Astrocyte (in vitro differentiated cells and primary cell): ENCODE results near the gene OR6B1. TPM values are rescaled to one million over a fixed set of nuclear protein-coding genes. Genes with fewer than 3 reads are reported as not detected.

Experiments used
- DNase-seq: peaks from one replicate; pipeline ENCODE4 v3.0.0-alpha.2; 2010; ENCODE audit warnings: low read depth
- FAIRE-seq: peaks from 2 replicates; lab custom pipeline; 2011; peaks lifted over from hg19 to GRCh38; lab: Jason Lieb, UNC
- H2AFZ ChIP-seq: 2 replicates; pipeline ENCODE4 v1.6.0; 2012; ENCODE audit warnings: low read depth, low read length, inconsistent platforms
- H3K27ac ChIP-seq: 2 replicates; pipeline ENCODE4 v1.5.1; 2011; ENCODE audit warnings: low read depth, low read length, inconsistent platforms
- H3K27me3 ChIP-seq: 2 replicates; pipeline ENCODE4 v1.6.0; 2011; ENCODE audit warnings: low read length, inconsistent platforms; ENCODE audit not compliant: insufficient read depth
- H3K36me3 ChIP-seq: 2 replicates; pipeline ENCODE4 v1.5.1; 2011; ENCODE audit warnings: low read length, inconsistent platforms; ENCODE audit not compliant: insufficient read depth
- H3K4me1 ChIP-seq: 2 replicates; pipeline ENCODE4 v1.5.1; 2011; ENCODE audit warnings: low read length, inconsistent platforms; ENCODE audit not compliant: insufficient read depth
- H3K4me2 ChIP-seq: 2 replicates; pipeline ENCODE4 v1.6.0; 2012; ENCODE audit warnings: low read length, inconsistent platforms
- H3K4me3 ChIP-seq: 2 replicates; pipeline ENCODE4 v1.5.1; 2011; ENCODE audit warnings: low read depth, mild to moderate bottlenecking, low read length, inconsistent platforms; ENCODE audit not compliant: insufficient read depth
- H3K79me2 ChIP-seq: 2 replicates; pipeline ENCODE4 v1.6.0; 2012; ENCODE audit warnings: mild to moderate bottlenecking, low read length, inconsistent platforms; ENCODE audit not compliant: insufficient read depth
- H3K9ac ChIP-seq: 2 replicates; pipeline ENCODE4 v1.6.0; 2012; ENCODE audit warnings: mild to moderate bottlenecking, low read length, inconsistent platforms
- H3K9me3 ChIP-seq: 2 replicates; pipeline ENCODE4 v1.5.1; 2012; ENCODE audit warnings: low read depth, mild to moderate bottlenecking, low read length, inconsistent platforms; ENCODE audit not compliant: insufficient read depth
- H4K20me1 ChIP-seq: 2 replicates; pipeline ENCODE4 v1.6.0; 2012; ENCODE audit warnings: low read length, inconsistent platforms; ENCODE audit not compliant: insufficient read depth
- H3K27ac Mint-ChIP-seq: one replicate; pipeline ENCODE4 v1.8.0; 2021; ENCODE audit warnings: mild to moderate bottlenecking, mixed read lengths; ENCODE audit not compliant: unreplicated experiment
- H3K27me3 Mint-ChIP-seq: one replicate; pipeline ENCODE4 v1.8.0; 2021; ENCODE audit warnings: low read depth, mixed read lengths; ENCODE audit not compliant: unreplicated experiment
- H3K36me3 Mint-ChIP-seq: one replicate; pipeline ENCODE4 v1.8.0; 2021; ENCODE audit warnings: low read depth, mixed read lengths; ENCODE audit not compliant: unreplicated experiment
- H3K4me1 Mint-ChIP-seq: one replicate; pipeline ENCODE4 v1.8.0; 2021; ENCODE audit warnings: low read depth, mixed read lengths; ENCODE audit not compliant: unreplicated experiment
- H3K4me3 Mint-ChIP-seq: one replicate; pipeline ENCODE4 v1.8.0; 2021; ENCODE audit warnings: mild to moderate bottlenecking, moderate library complexity, mixed read lengths; ENCODE audit not compliant: unreplicated experiment
- H3K9me3 Mint-ChIP-seq: one replicate; pipeline ENCODE4 v1.8.0; 2021; ENCODE audit warnings: mild to moderate bottlenecking, mixed read lengths; ENCODE audit not compliant: unreplicated experiment
- CTCF ChIP-seq: IDR thresholded peaks from 2 replicates; pipeline ENCODE4 v1.5.1; 2011; ENCODE audit warnings: low read depth, mild to moderate bottlenecking, inconsistent platforms, low read length, moderate library complexity; ENCODE audit not compliant: insufficient read depth
- EZH2 ChIP-seq: IDR thresholded peaks from 2 replicates; pipeline ENCODE4 v1.6.1; 2012; ENCODE audit warnings: mild to moderate bottlenecking, low read length, inconsistent platforms; ENCODE audit not compliant: insufficient read depth
- total RNA-seq: library from RNA; stranded (reverse); gene quantifications from 2 replicates; pipeline ENCODE4 v1.2.1, GENCODE V29; 2021

Gene OR6B1
- total RNA-seq, 1 donor from 2014 or later, result not detected

GRCh38 chr7:144032985-144033709, 33.0 kb downstream of the OR6B1 start:
- H3K4me1 ChIP-seq, result no peaks in the 10 kb centered on the region
- no peak overlapping the region for H3K4me3 ChIP-seq
- H4K20me1 ChIP-seq, result no peaks in the 10 kb centered on the region
- no peak overlapping the region for H3K27ac ChIP-seq
- H3K4me3 Mint-ChIP-seq, result no peak overlapping the region
- H3K36me3 Mint-ChIP-seq, result no peaks in the 10 kb centered on the region
- no peaks in the 10 kb centered on the region for H3K79me2 ChIP-seq
- FAIRE-seq (no peak), DNase-seq (no peak)
- no peak overlapping the region for H3K27ac Mint-ChIP-seq
- no peaks in the 10 kb centered on the region for H3K27me3 ChIP-seq
- no peaks in the 10 kb centered on the region for H3K27me3 Mint-ChIP-seq
- no peaks in the 10 kb centered on the region for H3K9me3 ChIP-seq
- H3K4me2 ChIP-seq, result no peak overlapping the region
- no peaks in the 10 kb centered on the region for H3K36me3 ChIP-seq
- H3K9ac ChIP-seq, result no peak overlapping the region
- no peak overlapping the region for H2AFZ ChIP-seq
- H3K4me1 Mint-ChIP-seq, result peaks cover 4% of the 10 kb centered on the region
- TF ChIP-seq EZH2 (no peak), CTCF (no peak)
- H3K9me3 Mint-ChIP-seq, result no peaks in the 10 kb centered on the region

- H4K20me1 ChIP-seq, result no peaks in the 10 kb centered on the region
- no peak overlapping the region for H2AFZ ChIP-seq
- no peak for FAIRE-seq
- Mint-ChIP-seq H3K27ac (no peak overlapping the region), H3K4me1 (peaks cover 4% of the 10 kb centered on the region), H3K9me3 (no peaks in the 10 kb centered on the region), H3K36me3 (no peaks in the 10 kb centered on the region), H3K27me3 (no peaks in the 10 kb centered on the region), H3K4me3 (no peak overlapping the region)
- no peaks in the 10 kb centered on the region for H3K4me1 ChIP-seq
- H3K9me3 ChIP-seq, result no peaks in the 10 kb centered on the region
- no peak overlapping the region for H3K4me2 ChIP-seq
- no peak overlapping the region for H3K9ac ChIP-seq
- DNase-seq, result no peak
- H3K27ac ChIP-seq, result no peak overlapping the region
- H3K36me3 ChIP-seq, result no peaks in the 10 kb centered on the region
- TF ChIP-seq EZH2 (no peak), CTCF (no peak)
- no peaks in the 10 kb centered on the region for H3K27me3 ChIP-seq
- no peak overlapping the region for H3K4me3 ChIP-seq
- no peaks in the 10 kb centered on the region for H3K79me2 ChIP-seq
These were observed 35.3 kb downstream of the OR6B1 start for GRCh38 chr7:144035385-144035784.

- no peak overlapping the region for H3K27ac Mint-ChIP-seq
- Histone ChIP-seq H3K9ac (no peak overlapping the region), H2AFZ (no peak overlapping the region), H3K9me3 (no peaks in the 10 kb centered on the region), H3K79me2 (no peaks in the 10 kb centered on the region), H3K4me1 (no peaks in the 10 kb centered on the region), H3K27ac (no peak overlapping the region), H3K36me3 (no peaks in the 10 kb centered on the region), H3K27me3 (no peaks in the 10 kb centered on the region), H4K20me1 (no peaks in the 10 kb centered on the region), H3K4me3 (no peak overlapping the region), H3K4me2 (no peak overlapping the region)
- H3K9me3 Mint-ChIP-seq, result no peaks in the 10 kb centered on the region
- H3K36me3 Mint-ChIP-seq, result no peaks in the 10 kb centered on the region
- H3K4me3 Mint-ChIP-seq, result no peak overlapping the region
- peaks cover 4% of the 10 kb centered on the region for H3K4me1 Mint-ChIP-seq
- FAIRE-seq (no peak), DNase-seq (no peak)
- TF ChIP-seq EZH2 (no peak), CTCF (no peak)
- no peaks in the 10 kb centered on the region for H3K27me3 Mint-ChIP-seq
These were observed 36.3 kb downstream of the OR6B1 start for GRCh38 chr7:144036302-144036885.
